Measurements from ENCODE around the gene TCFL5.

TCFL5 gene

GRCh38 chr20:62822788-62823651 lies 38.6 kb downstream of the TCFL5 start:
- no peak for DNase-seq (ENCODE audit: low read depth in 2 of 2)

GRCh38 chr20:62822239-62822787 lies 39.3 kb downstream of the TCFL5 start:
- no peak for DNase-seq (ENCODE audit: low read depth in 2 of 2)

- no peak for DNase-seq (ENCODE audit: low read depth in 2 of 2)
Measured at GRCh38 chr20:62821726-62822210, 39.9 kb downstream of the TCFL5 start.

- DNase-seq (ENCODE audit: low read depth in 2 of 2), result no peak
Measured at GRCh38 chr20:62820962-62821725, 40.5 kb downstream of the TCFL5 start.

- no peak for DNase-seq (ENCODE audit: low read depth in 2 of 2)
Measured at GRCh38 chr20:62820208-62820961, 41.2 kb downstream of the TCFL5 start.

GRCh38 chr20:62819494-62820174 lies 42.0 kb downstream of the TCFL5 start:
- no peak for DNase-seq (ENCODE audit: low read depth in 2 of 2)

GRCh38 chr20:62818592-62819493 lies 42.8 kb downstream of the TCFL5 start:
- DNase-seq (ENCODE audit: low read depth in 2 of 2), result no peak

GRCh38 chr20:62817975-62818591 lies 43.5 kb downstream of the TCFL5 start:
- DNase-seq (ENCODE audit: low read depth in 2 of 2), result no peak

GRCh38 chr20:62816884-62817873 lies 44.4 kb downstream of the TCFL5 start, which contains the start of gene COL9A3:
Gene COL9A3 (plus strand): TSS chr20:62817050. CDS start chr20:62817065, 15 bp downstream.
- DNase-seq (ENCODE audit: low read depth in 2 of 2), result no peak

GRCh38 chr20:62816031-62816883 lies 45.4 kb downstream of the TCFL5 start:
- no peak for DNase-seq (ENCODE audit: low read depth in 2 of 2)

- no peak for DNase-seq (ENCODE audit: low read depth in 2 of 2)
Measured at GRCh38 chr20:62815066-62815991, 46.3 kb downstream of the TCFL5 start.

- no peak for DNase-seq (ENCODE audit: low read depth in 2 of 2)
Measured at GRCh38 chr20:62814709-62815065, 46.9 kb downstream of the TCFL5 start.

GRCh38 chr20:62814060-62814708 lies 47.4 kb downstream of the TCFL5 start:
- DNase-seq (ENCODE audit: low read depth in 2 of 2), result no peak

GRCh38 chr20:62813588-62813987 lies 48.0 kb downstream of the TCFL5 start:
- DNase-seq (ENCODE audit: low read depth in 2 of 2), result no peak

- DNase-seq (ENCODE audit: low read depth in 2 of 2), result no peak
Measured at GRCh38 chr20:62812907-62813200, 48.8 kb downstream of the TCFL5 start.
